K562 (cell line): Measurements from ENCODE around the gene SHANK2. TPM values are rescaled to one million over a fixed set of nuclear protein-coding genes. Genes with fewer than 3 reads are reported as not detected.

Experiments
- ATAC-seq: fragments of 200-7000 bp; cut with Tn5 transposase; 3 replicates; pipeline ENCODE4 v1.9.1; 2020; ENCODE audit warnings: moderate library complexity
- BruUV-seq: library from RNA; stranded (reverse); fragments of 400-500 nt; replicated peaks from 2 replicates; lab custom pipeline; 2021; lab: Mats Ljungman, UMichigan
- CTCF ChIA-PET: fragments of 300-600 bp; formaldehyde crosslinking; extraction: SDS; loops from one replicate; lab custom pipeline; 2021; ENCODE audit warnings: low intra/inter-chr PET ratio; lab: Yijun Ruan, JAX
- POLR2A ChIA-PET: fragments of 300-600, 350-650 bp; sonication (Branson Sonifier 250); formaldehyde crosslinking; extraction: SDS; loops from one replicate; lab custom pipeline; 2021; ENCODE audit warnings: antibody characterized with exemption, inconsistent platforms; lab: Yijun Ruan, JAX
- DNase-seq, 4 experiments: peaks; one replicate each; pipeline versions ENCODE4 v3.0.0 to v3.0.0-alpha.2; 2011 to 2018; ENCODE audit warnings: low spot score in 3 of 4, mixed read lengths in 3 of 4; ENCODE audit errors: extremely low read depth in 1 of 4
- FAIRE-seq: peaks from 2 replicates; lab custom pipeline; 2011; peaks lifted over from hg19 to GRCh38; lab: Jason Lieb, UNC
- H2AFZ ChIP-seq: 2 replicates; pipeline ENCODE4 v1.6.0; 2011; ENCODE audit warnings: low read depth, low read length, control low read depth, inconsistent platforms
- H3K27ac ChIP-seq: fragments of 200-600 bp; 3 replicates; pipeline ENCODE4 v1.8.0; 2011; ENCODE audit warnings: low read depth, mild to moderate bottlenecking, control low read depth, inconsistent platforms, low read length, moderate library complexity, mixed read lengths; ENCODE audit errors: extremely low read depth
- H3K27me3 ChIP-seq, 2 experiments: fragments of 300-600 bp in 1 of 2; 2 replicates in 1 of 2; 3 replicates in 1 of 2; pipeline versions ENCODE4 v1.6.0 to v1.8.0; 2011; ENCODE audit warnings: inconsistent platforms in 2 of 2, low read length in 2 of 2, mild to moderate bottlenecking in 1 of 2, mixed read lengths in 1 of 2, moderate library complexity in 1 of 2; ENCODE audit not compliant: control insufficient read depth in 2 of 2, insufficient read depth in 2 of 2
- H3K36me3 ChIP-seq: fragments of 300-600 bp; 3 replicates; pipeline ENCODE4 v1.8.0; 2011; ENCODE audit warnings: mild to moderate bottlenecking, low read length, inconsistent platforms; ENCODE audit not compliant: control insufficient read depth, insufficient read depth
- H3K4me1 ChIP-seq, 2 experiments: fragments of 200-600 bp in 1 of 2; replicated peaks in 1 of 2; 2 replicates in 1 of 2; 3 replicates in 1 of 2; pipeline versions ENCODE4 v1.5.1 to v1.8.0; 2011; ENCODE audit warnings: inconsistent platforms in 2 of 2, low read length in 2 of 2, mild to moderate bottlenecking in 1 of 2, mixed read lengths in 1 of 2, moderate library complexity in 1 of 2; ENCODE audit not compliant: control insufficient read depth in 2 of 2, insufficient read depth in 2 of 2
- H3K4me2 ChIP-seq: 2 replicates; pipeline ENCODE4 v1.6.1; 2011; ENCODE audit warnings: low read length, control low read depth, inconsistent platforms, mixed read lengths; ENCODE audit not compliant: insufficient read depth
- H3K4me3 ChIP-seq: fragments of 200-600 bp; sonication (generic), shearing (Covaris generic); 2 replicates; pipeline ENCODE4 v1.5.1; 2016; ENCODE audit warnings: control low read depth, inconsistent platforms
- H3K79me2 ChIP-seq: fragments of 200-600 bp; 3 replicates; pipeline ENCODE4 v1.8.0; 2011; ENCODE audit warnings: low read length, inconsistent platforms; ENCODE audit not compliant: control insufficient read depth, insufficient read depth
- H3K9ac ChIP-seq, 2 experiments: 2 replicates each; pipeline versions ENCODE4 v1.6.0 to v1.6.1; 2011; ENCODE audit warnings: low read depth in 2 of 2, low read length in 2 of 2, control low read depth in 1 of 2, inconsistent platforms in 1 of 2, mild to moderate bottlenecking in 1 of 2, mixed read lengths in 1 of 2; ENCODE audit not compliant: insufficient read depth in 1 of 2
- H3K9me1 ChIP-seq: one replicate; pipeline ENCODE4 v1.6.0; 2011; ENCODE audit warnings: inconsistent platforms, mild to moderate bottlenecking, low read length, moderate library complexity; ENCODE audit not compliant: control insufficient read depth, insufficient read depth
- H3K9me3 ChIP-seq: replicated peaks from 2 replicates; pipeline ENCODE4 v1.5.1; 2011; ENCODE audit warnings: low read depth, low read length, inconsistent platforms; ENCODE audit not compliant: control insufficient read depth, insufficient read depth
- H4K20me1 ChIP-seq: replicated peaks from 2 replicates; pipeline ENCODE4 v1.6.1; 2011; ENCODE audit warnings: low read length, inconsistent platforms, mixed read lengths; ENCODE audit not compliant: control insufficient read depth, insufficient read depth
- AFF4 ChIP-seq: sonication (generic); formaldehyde crosslinking; IDR thresholded peaks from 2 replicates; pipeline ENCODE4 v1.8.0; 2023; ENCODE audit warnings: mild to moderate bottlenecking, missing genetic modification reagents
- BMI1 ChIP-seq: fragments of 150-350 bp; IDR thresholded peaks from 2 replicates; pipeline ENCODE4 v1.6.1; 2014; ENCODE audit warnings: low read length
- ELF1 ChIP-seq: fragments of 200-800 bp; sonication (Bioruptor generic); IDR thresholded peaks from 2 replicates; pipeline ENCODE4 v1.6.1; 2016; ENCODE audit warnings: missing genetic modification characterization, missing compliant biosample characterization
- HMGN3 ChIP-seq: IDR thresholded peaks from 2 replicates; pipeline ENCODE4 v1.6.1; 2011; ENCODE audit warnings: borderline replicate concordance, low read depth, mild to moderate bottlenecking, mixed read lengths, low read length; ENCODE audit not compliant: insufficient read length; ENCODE audit errors: extremely low read depth
- MXI1 ChIP-seq: IDR thresholded peaks from 2 replicates; pipeline ENCODE4 v1.6.1; 2011; ENCODE audit warnings: low read depth, mild to moderate bottlenecking, improper control_type of control experiment, low read length
- MYBL2 ChIP-seq, 2 experiments: fragments of 450-650 bp in 1 of 2; sonication (generic) in 1 of 2; formaldehyde crosslinking in 1 of 2; IDR thresholded peaks; 2 replicates each; pipeline versions ENCODE4 v1.6.1 to v1.8.1; 2017 to 2022; ENCODE audit warnings: borderline replicate concordance in 1 of 2, inconsistent platforms in 1 of 2, low read depth in 1 of 2, mild to moderate bottlenecking in 1 of 2, missing genetic modification reagents in 1 of 2, moderate library complexity in 1 of 2
- NBN ChIP-seq: fragments of 450-650 bp; IDR thresholded peaks from 2 replicates; pipeline ENCODE4 v1.6.1; 2016; ENCODE audit warnings: low read depth, mild to moderate bottlenecking
- TCF7L2 ChIP-seq: fragments of 150-350 bp; IDR thresholded peaks from 2 replicates; pipeline ENCODE4 v1.6.1; 2016; ENCODE audit warnings: low read depth, mild to moderate bottlenecking, low read length, moderate library complexity
- THRB ChIP-seq: fragments of 450-650 bp; formaldehyde crosslinking; conservative IDR thresholded peaks from 2 replicates; pipeline ENCODE4 v1.4.0; 2022; ENCODE audit warnings: mild to moderate bottlenecking, missing genetic modification characterization
- U2AF2 ChIP-seq: fragments of 200-400 bp; formaldehyde crosslinking; optimal IDR thresholded peaks from 2 replicates; pipeline ENCODE3; 2017; ENCODE audit warnings: low read depth, mild to moderate bottlenecking, low read length
- ZMIZ1 ChIP-seq, 2 experiments: fragments of 150-350 bp in 1 of 2; IDR thresholded peaks; 2 replicates each; pipeline ENCODE4 v1.6.1; 2012 to 2016; ENCODE audit warnings: low read depth in 2 of 2, low read length in 2 of 2, mild to moderate bottlenecking in 1 of 2, moderate library complexity in 1 of 2
- ZNF764 ChIP-seq: fragments of 250-450 bp; sonication (Bioruptor Pico); IDR thresholded peaks from 2 replicates; pipeline ENCODE4 v1.4.0; 2020; ENCODE audit warnings: low read depth, mild to moderate bottlenecking, moderate library complexity
- WGBS: fragments of 100-300 bp; shearing (Covaris generic); methylation state at CpG from one replicate; pipeline ENCODE4 v1.1.6; 2016; ENCODE audit warnings: low coverage, mixed read lengths; ENCODE audit not compliant: insufficient coverage; ENCODE audit errors: missing lambda C conversion rate; 5-methylcytosine and 5-hydroxymethylcytosine counted together
- in situ Hi-C: fragments of 300-500 bp; cut with MboI; formaldehyde crosslinking; loops from 4 replicates; pipeline ENCODE4 v1.15.0; 2018; ENCODE audit warnings: inconsistent platforms, mixed read lengths
- intact Hi-C: fragments of 100-400 bp; cut with micrococcal nuclease; formaldehyde crosslinking; loops from 2 replicates; pipeline ENCODE4 v1.14.2; 2022
- polyA plus RNA-seq, 8 experiments: library from polyadenylated mRNA; depleted of rRNA in 4 of 8; stranded (reverse) in 5 of 8; unstranded in 3 of 8; fragments of >200 nt; fragmentation: Nextera tagmentation in 2 of 8; fragmentation: Illumina TruSeq in 1 of 8; extraction: Ambion mirVana in 2 of 8; extraction: Trizol in 1 of 8; gene quantifications; 2 replicates each; pipeline versions ENCODE4 v1.2.1 to v1.2.3, GENCODE V29; 2011 to 2014; ENCODE audit warnings: inconsistent platforms in 1 of 8, missing spikeins in 1 of 8
- total RNA-seq, 7 experiments: library from RNA; depleted of rRNA in 6 of 7; stranded (reverse); fragments of >200 nt in 6 of 7; fragmentation: Illumina TruSeq in 2 of 7; extraction: Trizol in 2 of 7; gene quantifications; 2 replicates each; pipeline versions ENCODE4 v1.2.1 to v1.2.3, GENCODE V29; 2011 to 2021; ENCODE audit warnings: low replicate concordance in 1 of 7

Gene SHANK2
- total and polyA plus RNA-seq, 9 of the 15 experiments (the other 6 are each of a cell fraction or from before 2014, with no cell fraction given), result 0.04 to 0.07 TPM; not detected in 7

GRCh38 chr11:71238941-71239340 is 13.4 kb downstream of the SHANK2 start:
- POLR2A ChIA-PET, result interaction anchor here (0.6 kb wide), 1 partner anchor 181 kb away, joined by 3 read pairs; no protein-coding TSS in a partner anchor
- no peak for TF ChIP-seq NBN
- no peak for TF ChIP-seq ELF1
- TF ChIP-seq ZMIZ1 (IDR thresholded peaks at IDR 0.05; ENCODE audit: low read depth in 2 of 2, low read length in 2 of 2), result no peak
- TF ChIP-seq U2AF2, result no peak
- TF ChIP-seq ZNF764 (CRISPR knock-in tag), result no peak
- TF ChIP-seq TCF7L2, result no peak
- no peak for TF ChIP-seq AFF4 (CRISPR knock-in tag)
- TF ChIP-seq MYBL2 (IDR thresholded peaks at IDR 0.05; ENCODE audit: low read depth), result no peak
- TF ChIP-seq MYBL2 (CRISPR knock-in tag; IDR thresholded peaks at IDR 0.05; ENCODE audit: borderline replicate concordance), result no peak
- TF ChIP-seq MXI1, result no peak
- TF ChIP-seq HMGN3, result no peak
- TF ChIP-seq THRB (CRISPR knock-in tag), result no peak
- TF ChIP-seq BMI1, result no peak

More at GRCh38 chr11:71238941-71239340, 13.4 kb downstream of the SHANK2 start:
- FAIRE-seq (no peak), ATAC-seq (no peak), DNase-seq (no peak)
- BruUV-seq, result no TSS peak
- Histone ChIP-seq H3K9ac (no peak overlapping the region), H3K9me3 (no peaks in the 10 kb centered on the region), H3K4me2 (no peak overlapping the region), H3K27ac (no peak overlapping the region), H3K79me2 (no peaks in the 10 kb centered on the region), H3K9me1 (no peaks in the 10 kb centered on the region), H3K4me1 (no peaks in the 10 kb centered on the region), H2AFZ (no peak overlapping the region), H4K20me1 (no peaks in the 10 kb centered on the region), H3K4me3 (no peak overlapping the region), H3K36me3 (no peaks in the 10 kb centered on the region), H3K27me3 (peaks cover 6 to 57% of the 10 kb centered on the region in 2 experiments; a peak in 4 of 5 replicates)
- intact Hi-C loops (no loop called here), in situ Hi-C loops (no loop called here)
- WGBS, result 4% methylated on average over 7 of the region's 7 CpGs
- CTCF ChIA-PET, result no interaction called here
